RCC 7860 (cell line): Measurements from ENCODE around the gene TAF4.

Experiments
- DNase-seq: peaks from one replicate; pipeline ENCODE4 v3.0.0-alpha.2; 2015; ENCODE audit warnings: low spot score
- FAIRE-seq: peaks from 2 replicates; lab custom pipeline; 2012; peaks lifted over from hg19 to GRCh38; lab: Jason Lieb, UNC

Gene TAF4

DNA sequence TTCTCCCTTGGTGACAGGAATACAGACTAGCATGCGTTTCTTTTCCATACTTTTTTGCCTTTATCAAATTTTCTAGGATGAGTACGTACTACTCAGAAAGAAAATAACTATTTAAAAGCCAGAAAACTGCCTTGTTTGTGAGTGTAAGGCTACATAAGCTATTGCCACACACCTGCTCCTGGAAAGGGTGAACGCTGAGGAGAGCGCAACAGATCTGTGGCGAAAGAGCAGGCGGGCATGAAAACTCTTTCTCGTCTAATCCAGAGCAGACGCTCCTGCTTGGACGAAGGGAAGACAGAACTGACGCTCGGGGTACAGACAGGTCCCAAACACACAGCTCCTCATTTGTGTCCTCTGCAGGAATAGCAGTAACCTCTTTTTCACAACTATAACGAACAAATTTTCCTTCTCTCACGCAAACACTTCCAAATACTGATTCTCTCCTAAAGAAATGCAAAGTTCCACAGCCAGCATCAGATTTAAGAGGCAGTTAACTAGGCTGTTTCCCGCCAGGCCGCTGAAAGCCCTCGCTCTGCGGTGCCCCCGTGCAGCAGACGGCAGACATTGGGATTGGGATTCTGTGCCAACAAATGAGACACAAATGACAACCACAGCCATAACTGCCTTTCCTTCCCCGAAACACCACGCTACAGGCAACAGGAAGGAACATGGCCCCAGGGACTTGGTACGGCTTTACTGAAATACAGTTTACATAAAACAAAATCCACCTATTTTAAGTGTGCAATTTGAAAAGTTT, 20.0 kb downstream of the TAF4 start:
- DNase-seq, result no peak
- FAIRE-seq, result no peak

DNA sequence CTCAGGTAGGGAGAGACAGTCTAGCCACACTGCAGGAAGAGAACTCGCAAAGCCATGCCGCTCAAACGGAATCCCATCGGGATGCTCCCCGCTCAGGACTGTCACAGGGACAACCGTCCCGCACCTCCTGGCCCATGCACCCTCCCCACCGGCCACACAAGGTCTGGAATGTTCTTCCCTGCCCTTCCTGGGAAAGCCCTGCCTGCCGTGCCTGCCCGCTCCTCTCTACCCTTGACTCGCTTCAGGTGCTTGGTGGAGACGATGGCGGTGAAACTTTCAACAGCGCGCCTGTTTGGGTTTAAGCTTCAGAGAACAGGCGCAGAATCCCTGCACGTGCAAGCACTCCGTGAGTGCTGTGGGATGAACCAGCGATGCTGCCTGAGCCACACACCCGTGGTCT, 20.6 kb downstream of the TAF4 start:
- DNase-seq (no peak), FAIRE-seq (no peak)

DNA sequence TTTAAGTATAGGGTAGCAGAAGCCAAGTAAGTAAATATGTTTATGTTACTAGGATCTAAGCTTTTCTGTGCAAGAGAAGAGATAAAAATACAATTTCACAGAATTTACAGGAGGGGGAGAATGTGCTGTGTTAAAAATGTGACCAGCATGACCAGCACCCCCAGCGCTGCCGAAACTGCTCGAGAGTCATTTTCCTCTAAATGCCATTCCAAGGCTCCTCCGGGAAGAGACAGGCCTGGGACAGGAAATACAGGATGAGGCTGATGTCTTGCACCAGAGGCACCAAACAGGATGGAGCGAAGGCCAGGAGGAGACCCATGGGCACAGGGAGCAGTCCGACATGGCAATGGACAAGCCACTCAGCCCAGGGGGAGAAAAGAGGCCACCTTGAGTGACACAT, 21.1 kb downstream of the TAF4 start:
- FAIRE-seq (no peak), DNase-seq (no peak)

DNA sequence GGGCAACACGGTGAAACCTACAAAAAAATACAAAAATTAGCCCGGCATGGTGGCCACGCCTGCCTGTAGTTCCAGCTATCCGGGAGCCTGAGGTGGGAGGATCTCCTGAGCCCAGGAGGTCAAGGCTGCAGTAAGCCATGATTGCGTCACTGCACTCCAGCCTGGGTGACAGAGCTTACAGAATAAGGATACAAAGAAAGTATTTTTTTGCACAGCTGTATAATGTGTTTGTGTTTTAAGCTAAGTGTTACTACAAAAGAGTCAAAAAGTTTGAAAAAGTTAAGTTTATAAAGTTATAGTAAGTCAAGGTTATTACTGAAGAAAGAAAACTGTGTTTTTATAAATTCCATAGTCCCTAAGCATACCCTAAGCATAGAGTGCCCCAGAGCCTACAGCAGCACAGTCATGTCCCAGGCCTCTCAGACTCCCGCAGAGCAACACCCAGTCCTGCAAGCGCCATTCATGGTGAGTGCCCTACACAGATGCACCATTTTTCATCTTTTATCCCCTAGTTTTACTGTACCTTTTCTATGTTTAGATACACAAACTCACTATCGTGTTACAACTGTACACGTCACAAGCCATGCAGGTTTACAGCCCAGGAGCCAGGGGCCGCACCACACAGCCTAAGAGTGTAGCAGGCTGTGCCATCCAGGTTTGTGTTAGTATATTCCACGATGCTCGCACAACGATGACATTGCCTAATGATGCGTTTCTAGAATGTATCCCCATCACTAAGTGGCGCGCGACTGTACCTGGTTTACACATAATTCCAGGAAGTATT, 22.4 kb downstream of the TAF4 start:
- FAIRE-seq (no peak), DNase-seq (no peak)

GRCh38 chr20:62042025-62042820, 23.5 kb downstream of the TAF4 start:
- no peak for DNase-seq
- FAIRE-seq, result no peak

DNA sequence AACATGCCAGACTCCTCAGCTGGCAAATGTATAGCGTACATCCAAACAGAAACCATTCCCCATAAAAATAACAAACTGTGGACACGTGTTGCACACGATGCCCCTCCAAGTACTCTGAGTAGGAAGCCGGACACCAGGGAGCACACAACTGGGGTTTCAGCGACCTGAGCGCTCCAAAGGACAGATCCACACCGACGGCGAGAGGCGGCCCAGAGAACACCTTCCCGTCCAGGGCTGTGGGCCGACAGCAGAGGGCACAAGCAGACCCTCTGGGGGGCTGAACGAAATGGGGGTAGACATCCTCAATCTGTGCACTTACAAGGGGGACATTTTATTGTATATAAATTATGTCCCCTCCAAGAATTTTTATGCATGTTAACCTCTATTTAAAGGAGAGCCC, 24.7 kb downstream of the TAF4 start:
- no peak for DNase-seq
- no peak for FAIRE-seq

DNA sequence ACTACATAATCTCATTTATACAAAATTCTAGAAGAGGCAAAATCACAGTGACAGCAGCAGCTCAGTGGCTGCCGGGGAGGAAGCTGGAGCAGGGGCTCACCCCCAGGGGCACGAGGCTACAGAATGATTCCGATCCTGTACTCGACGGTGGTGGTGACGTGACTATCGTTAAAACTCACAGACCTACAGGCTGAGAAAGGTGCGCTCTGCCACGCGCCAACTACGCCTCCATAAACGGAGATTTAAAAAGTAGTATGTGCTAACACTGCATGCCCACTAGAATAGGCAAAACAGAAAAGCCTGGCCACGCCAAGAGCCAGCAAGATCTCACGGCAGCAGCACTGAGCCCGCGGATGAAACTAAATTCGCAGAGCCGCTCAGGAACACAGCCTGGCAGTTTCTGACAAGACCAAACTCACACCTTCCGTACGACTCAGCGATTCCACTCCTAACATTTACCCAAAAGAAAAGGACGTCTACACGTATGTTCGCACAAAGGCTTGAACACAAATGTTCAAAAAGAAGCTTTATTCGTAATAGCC, 25.2 kb downstream of the TAF4 start:
- FAIRE-seq (no peak), DNase-seq (no peak)

GRCh38 chr20:62039738-62040137, 25.9 kb downstream of the TAF4 start:
- FAIRE-seq, result no peak
- DNase-seq, result no peak

DNA sequence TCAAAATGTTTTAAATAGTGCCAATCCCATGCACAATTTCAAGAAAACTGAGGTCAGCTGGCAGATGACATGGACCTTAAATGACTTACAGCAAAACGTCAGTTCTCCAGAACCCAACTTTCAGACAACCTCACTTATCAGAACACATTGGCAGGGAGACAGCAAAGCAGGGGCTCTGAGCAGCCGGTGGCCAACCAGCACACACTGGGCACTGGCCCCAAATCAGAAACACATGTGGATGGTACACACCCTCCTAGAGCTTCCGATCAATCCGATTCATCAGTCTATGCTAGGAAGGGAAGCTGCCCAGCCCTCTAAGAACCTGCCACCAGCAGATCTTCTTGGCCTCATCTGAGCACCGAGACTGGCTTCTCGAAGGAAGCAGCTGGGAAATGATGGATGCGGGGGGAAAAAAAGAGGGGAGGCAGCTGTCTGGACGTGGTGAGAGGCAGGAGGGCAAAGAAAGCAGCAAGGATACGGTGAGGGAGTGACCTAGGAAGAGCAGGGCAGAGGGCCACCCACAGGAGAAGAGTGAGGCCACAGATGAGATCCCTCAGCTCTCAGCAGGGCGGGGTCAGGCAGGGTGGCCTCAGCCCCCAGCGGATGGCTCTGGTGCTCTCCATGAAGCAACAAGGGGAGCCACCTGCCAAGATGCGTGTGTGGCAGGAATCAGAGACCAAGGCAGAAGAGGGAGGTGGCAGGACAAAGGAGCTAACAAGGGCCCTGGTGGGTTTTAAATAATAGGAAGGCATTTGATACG, 32.9 kb downstream of the TAF4 start:
- DNase-seq (no peak), FAIRE-seq (no peak)

GRCh38 chr20:62031462-62032092, 34.1 kb downstream of the TAF4 start:
- no peak for FAIRE-seq
- no peak for DNase-seq

- DNase-seq, result no peak
- no peak for FAIRE-seq
These were observed 34.7 kb downstream of the TAF4 start for GRCh38 chr20:62030834-62031434.

GRCh38 chr20:62030357-62030756, 35.3 kb downstream of the TAF4 start:
- DNase-seq (no peak), FAIRE-seq (no peak)

GRCh38 chr20:62029949-62030348, 35.7 kb downstream of the TAF4 start:
- DNase-seq (no peak), FAIRE-seq (no peak)

DNA sequence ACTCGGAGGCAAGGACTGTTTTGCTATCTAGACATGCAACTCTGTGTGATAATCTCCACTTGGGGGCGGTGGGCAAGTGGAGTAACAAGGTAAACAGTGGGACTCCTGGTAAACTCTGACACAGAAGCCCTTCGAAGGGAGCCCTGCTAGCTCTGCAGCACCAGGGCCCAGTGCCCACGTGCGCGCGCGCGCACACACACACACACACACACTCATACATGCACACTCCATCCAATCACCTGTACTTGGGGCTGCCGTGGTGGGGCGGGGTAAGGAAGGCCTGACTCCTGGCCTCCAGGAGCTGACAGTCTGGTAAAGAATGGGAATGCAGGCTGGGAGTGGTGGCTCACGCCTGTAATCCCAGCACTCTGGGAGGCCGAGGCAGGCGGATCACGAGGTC, 36.4 kb downstream of the TAF4 start:
- FAIRE-seq, result no peak

DNA sequence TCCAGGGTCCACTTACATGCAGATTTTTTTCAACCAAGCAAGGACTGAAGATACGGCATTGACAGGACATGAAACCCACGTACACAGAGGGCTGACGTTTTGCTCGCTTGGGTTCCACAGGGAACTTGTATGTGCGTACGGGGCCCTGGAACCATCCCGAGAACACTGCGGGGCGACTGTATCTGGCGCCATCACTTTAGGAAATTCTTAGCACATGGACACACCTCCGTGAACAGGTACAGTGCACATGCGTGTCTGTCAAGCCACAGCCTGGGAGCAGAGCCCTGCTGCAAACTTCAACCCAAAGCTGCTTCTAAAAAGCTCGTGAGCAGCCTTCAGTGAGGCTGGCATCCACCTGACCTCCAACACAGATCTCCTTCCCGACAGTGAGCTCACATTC, 37.3 kb downstream of the TAF4 start:
- FAIRE-seq (no peak), DNase-seq (no peak)

More for the DNA sequence above, 36.4 kb downstream of the TAF4 start:
- no peak for DNase-seq

GRCh38 chr20:62027698-62028321, 37.9 kb downstream of the TAF4 start:
- DNase-seq (no peak), FAIRE-seq (no peak)

DNA sequence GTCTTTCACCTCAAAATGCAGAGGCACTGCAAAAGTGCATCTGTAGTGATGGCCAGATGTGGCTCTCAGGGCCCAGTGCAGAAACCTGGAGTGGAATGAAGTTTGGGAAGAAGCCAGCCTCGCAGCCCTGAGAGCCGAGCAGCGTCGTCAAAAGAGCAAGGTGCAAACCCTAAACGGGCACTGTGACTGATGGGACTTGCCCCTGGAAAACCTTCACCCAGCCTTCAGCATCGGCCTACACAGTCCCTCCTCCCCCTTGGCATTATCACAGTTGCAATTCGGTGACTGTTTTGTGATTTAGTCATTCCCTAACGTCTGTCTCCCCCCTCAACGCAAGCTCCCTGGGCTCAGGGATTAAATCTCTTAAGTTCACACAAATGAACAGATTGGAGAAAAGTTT, 38.6 kb downstream of the TAF4 start:
- FAIRE-seq (no peak), DNase-seq (no peak)

DNA sequence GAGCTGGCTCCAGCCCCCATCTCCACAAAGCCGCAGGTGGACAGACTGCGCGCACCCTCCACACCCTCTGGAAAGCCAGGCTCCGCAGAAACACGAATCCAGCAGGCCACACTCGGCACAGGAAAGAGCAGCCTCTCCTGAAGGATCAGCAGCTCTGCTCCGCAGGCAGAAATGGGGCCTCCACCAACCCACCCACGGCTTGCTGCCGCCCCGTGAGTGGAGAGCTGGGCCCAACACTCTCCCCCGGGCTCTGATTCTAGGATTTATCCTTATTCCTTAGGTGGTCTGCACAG, 39.2 kb downstream of the TAF4 start:
- no peak for FAIRE-seq

DNA sequence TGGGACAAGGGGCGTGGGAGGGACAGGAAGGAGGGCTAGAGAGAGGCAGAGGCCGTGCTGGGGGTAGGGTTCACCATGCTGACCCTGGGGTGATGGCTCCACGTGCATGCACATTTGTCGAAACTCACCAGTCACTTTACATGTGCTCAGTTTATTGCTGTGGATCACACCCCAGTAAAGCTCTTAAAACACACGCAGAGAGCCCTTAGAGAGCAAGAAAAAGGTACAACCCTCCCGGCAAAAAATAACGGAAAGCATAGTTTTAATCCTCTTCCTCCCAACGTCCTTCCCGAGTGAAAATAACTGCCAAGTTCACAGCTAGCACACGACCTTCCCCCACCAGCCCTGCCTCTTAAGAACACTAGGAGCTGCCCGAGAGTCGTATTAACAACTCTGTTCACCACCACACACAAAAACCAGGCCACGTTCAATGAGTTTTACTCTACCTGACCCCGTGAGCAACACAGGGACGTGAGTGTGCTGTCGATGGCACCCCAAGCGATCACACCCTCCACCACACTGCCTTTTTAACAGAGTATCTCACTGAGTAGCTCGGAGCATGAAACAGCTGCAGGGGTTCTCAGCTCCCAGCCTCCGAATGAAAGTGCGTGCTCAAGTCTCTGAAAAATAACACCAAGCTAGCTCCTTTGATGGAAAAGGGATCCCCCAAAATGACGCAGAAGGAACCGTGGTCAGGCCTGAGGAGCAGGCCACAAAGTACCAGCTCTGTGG, 39.7 kb downstream of the TAF4 start:
- FAIRE-seq, result no peak
- DNase-seq, result no peak

More for the DNA sequence above, 39.2 kb downstream of the TAF4 start:
- DNase-seq, result no peak
